LNCaP clone FGC (cell line): ENCODE results near the gene HRK.

Experiments used
- DNase-seq: peaks from one replicate; pipeline ENCODE4 v3.0.0-alpha.2; 2011; ENCODE audit warnings: low read depth
- H3K4me3 ChIP-seq: 2 replicates; pipeline ENCODE4 v1.5.1; 2011; ENCODE audit warnings: mild to moderate bottlenecking, low read depth, low read length, control low read depth
- TF ChIP-seq, protein P1 (sequence below): IDR thresholded peaks from 2 replicates; pipeline ENCODE4 v1.5.1; 2012; ENCODE audit warnings: mild to moderate bottlenecking; ENCODE audit not compliant: control insufficient read depth, insufficient read depth; ENCODE audit errors: extremely low read depth

Gene HRK

GRCh38 chr12:116812238-116812637 is 69.0 kb downstream of the HRK start:
- DNase-seq: no peak
- TF ChIP-seq, protein P1, sequence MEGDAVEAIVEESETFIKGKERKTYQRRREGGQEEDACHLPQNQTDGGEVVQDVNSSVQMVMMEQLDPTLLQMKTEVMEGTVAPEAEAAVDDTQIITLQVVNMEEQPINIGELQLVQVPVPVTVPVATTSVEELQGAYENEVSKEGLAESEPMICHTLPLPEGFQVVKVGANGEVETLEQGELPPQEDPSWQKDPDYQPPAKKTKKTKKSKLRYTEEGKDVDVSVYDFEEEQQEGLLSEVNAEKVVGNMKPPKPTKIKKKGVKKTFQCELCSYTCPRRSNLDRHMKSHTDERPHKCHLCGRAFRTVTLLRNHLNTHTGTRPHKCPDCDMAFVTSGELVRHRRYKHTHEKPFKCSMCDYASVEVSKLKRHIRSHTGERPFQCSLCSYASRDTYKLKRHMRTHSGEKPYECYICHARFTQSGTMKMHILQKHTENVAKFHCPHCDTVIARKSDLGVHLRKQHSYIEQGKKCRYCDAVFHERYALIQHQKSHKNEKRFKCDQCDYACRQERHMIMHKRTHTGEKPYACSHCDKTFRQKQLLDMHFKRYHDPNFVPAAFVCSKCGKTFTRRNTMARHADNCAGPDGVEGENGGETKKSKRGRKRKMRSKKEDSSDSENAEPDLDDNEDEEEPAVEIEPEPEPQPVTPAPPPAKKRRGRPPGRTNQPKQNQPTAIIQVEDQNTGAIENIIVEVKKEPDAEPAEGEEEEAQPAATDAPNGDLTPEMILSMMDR: no peak
- H3K4me3 ChIP-seq: no peak overlapping the region

GRCh38 chr12:116808113-116809105 is 72.8 kb downstream of the HRK start:
- TF ChIP-seq, protein P1: no peak
- DNase-seq: no peak
- H3K4me3 ChIP-seq: no peak overlapping the region

- TF ChIP-seq, protein P1: no peak
- no peak for DNase-seq
- H3K4me3 ChIP-seq: no peak overlapping the region
Measured at GRCh38 chr12:116807546-116807945, 73.7 kb downstream of the HRK start.

- TF ChIP-seq, protein P1: no peak
- H3K4me3 ChIP-seq: no peak overlapping the region
Measured at GRCh38 chr12:116806845-116807440, 74.3 kb downstream of the HRK start.

More at GRCh38 chr12:116806845-116807440, 74.3 kb downstream of the HRK start:
- DNase-seq: no peak
